C4-2B (cell line): ENCODE data around the gene DSCAM.

Experiments
- H3K27ac ChIP-seq: fragments of 450-650 bp; 2 replicates; pipeline ENCODE4 v1.5.1; 2017
- CTCF ChIP-seq: fragments of 450-650 bp; conservative IDR thresholded peaks from 2 replicates; pipeline ENCODE4 v1.5.1; 2017; ENCODE audit warnings: mild to moderate bottlenecking
- ZFX ChIP-seq: fragments of 450-650 bp; IDR thresholded peaks from 2 replicates; pipeline ENCODE4 v1.6.1; 2017

The DSCAM gene

DNA sequence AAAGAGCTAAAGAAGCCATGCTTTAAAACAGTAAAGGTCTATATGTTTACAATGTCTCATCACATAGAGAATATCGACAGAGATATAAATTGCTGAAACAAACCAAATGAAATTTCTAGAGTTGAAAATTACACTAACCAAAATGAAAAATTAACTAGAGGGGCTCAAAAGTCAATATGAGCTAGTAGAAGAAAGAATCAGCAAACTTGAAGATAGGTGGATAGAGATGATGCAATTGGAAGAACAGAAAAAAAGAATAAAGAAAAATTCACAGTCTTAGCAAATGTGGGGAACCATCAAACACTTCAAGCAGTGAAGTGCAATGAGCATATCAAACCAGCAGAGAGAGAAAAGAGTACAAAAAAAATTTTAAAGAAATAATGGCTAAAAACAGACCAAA lies 24.1 kb upstream of the DSCAM start:
- TF ChIP-seq ZFX (no peak), CTCF (no peak)
- no peak overlapping the region for H3K27ac ChIP-seq

- TF ChIP-seq ZFX (no peak), CTCF (no peak)
- no peak overlapping the region for H3K27ac ChIP-seq
These were observed 16.9 kb upstream of the DSCAM start for GRCh38 chr21:40863839-40864238.

DNA sequence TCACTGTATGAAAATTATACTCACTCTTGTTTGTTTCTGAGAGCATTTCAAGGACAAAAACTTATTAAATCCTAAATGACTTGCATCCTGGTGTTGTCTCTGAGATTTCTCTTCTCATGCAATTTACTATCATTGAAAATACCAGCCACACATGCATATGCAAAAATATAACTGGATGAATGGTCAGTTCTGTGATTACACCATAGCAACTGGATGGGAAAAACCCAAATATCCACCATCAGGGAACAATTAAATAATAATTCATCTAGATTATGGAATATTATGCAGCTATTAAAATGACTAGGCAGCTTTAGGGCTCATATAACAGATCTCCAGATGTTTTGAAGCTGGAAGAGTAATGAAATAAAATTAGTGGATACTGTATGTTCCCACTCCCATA lies 11.6 kb upstream of the DSCAM start:
- no peak for TF ChIP-seq ZFX
- no peak for TF ChIP-seq CTCF
- no peak overlapping the region for H3K27ac ChIP-seq

- H3K27ac ChIP-seq: no peak overlapping the region
- no peak for TF ChIP-seq CTCF
- TF ChIP-seq ZFX: no peak
These were observed 7.2 kb upstream of the DSCAM start for GRCh38 chr21:40853956-40854688.

DNA sequence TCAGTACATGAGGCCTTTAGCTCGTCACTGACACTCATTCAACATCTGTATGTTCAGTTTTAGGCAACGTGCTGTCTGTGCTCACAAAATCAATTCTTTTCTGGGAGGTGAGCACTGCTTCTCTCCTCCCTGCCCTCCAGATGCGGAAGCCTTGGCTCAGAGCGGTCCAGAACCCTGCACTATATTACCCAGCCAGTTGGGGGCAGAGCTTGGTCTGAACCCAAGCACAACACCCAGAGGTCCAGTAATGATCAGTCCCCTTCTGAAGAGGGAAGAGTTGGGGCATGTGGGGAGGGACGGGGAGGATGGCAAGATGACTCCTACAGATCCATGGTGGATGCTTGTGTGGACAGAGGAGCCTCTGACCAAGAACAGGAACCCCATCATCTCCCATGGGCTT lies 5.6 kb upstream of the DSCAM start:
- no peak for TF ChIP-seq ZFX
- peak; percentile 20; the same call in 1 of the 2 replicates for TF ChIP-seq CTCF
- no peak overlapping the region for H3K27ac ChIP-seq

GRCh38 chr21:40851749-40852148 lies 4.8 kb upstream of the DSCAM start:
- H3K27ac ChIP-seq: no peak overlapping the region
- TF ChIP-seq CTCF (no peak), ZFX (no peak)

- TF ChIP-seq ZFX: no peak
- no peak for TF ChIP-seq CTCF
- no peak overlapping the region for H3K27ac ChIP-seq
These were observed 3.1 kb upstream of the DSCAM start for GRCh38 chr21:40850071-40850470.
